HUDEP-2 (cell line): Measurements from ENCODE around the gene FAM186B.

ENCODE experiments used
- DNase-seq, 76 experiments: peaks; one replicate each; lab custom pipeline; 2025; ENCODE audit not compliant: unreplicated experiment in 76 of 76; lab: John Stamatoyannopoulos, UW

FAM186B gene

DNA sequence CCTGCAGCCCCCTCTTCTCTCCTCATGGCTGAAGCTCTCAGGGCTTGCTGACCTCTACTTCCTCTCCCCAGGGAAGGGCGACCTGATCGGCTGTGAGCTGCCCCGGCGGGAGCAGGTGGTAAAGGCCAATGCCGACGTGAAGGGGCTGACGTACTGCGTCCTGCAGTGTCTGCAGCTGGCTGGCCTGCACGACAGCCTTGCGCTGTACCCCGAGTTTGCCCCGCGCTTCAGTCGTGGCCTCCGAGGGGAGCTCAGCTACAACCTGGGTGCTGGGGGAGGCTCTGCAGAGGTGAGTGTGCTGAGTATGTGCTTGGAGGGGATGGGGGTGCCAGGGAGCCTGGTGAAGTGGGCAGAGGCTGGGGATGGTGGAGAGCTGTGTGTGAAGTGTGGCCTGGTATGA lies 51.2 kb downstream of the FAM186B start:
- DNase-seq, result no peak

GRCh38 chr12:49553512-49554088 lies 51.8 kb downstream of the FAM186B start:
- DNase-seq, result peak in 20 of 76 experiments; percentile 2 to 49 (median 32)

- no peak for DNase-seq
Measured at GRCh38 chr12:49552899-49553298, 52.5 kb downstream of the FAM186B start.

- no peak for DNase-seq
Measured at GRCh38 chr12:49552425-49552824, 53.0 kb downstream of the FAM186B start.

GRCh38 chr12:49552014-49552413 lies 53.4 kb downstream of the FAM186B start:
- no peak for DNase-seq

GRCh38 chr12:49550693-49551252 lies 54.7 kb downstream of the FAM186B start:
- no peak for DNase-seq

DNA sequence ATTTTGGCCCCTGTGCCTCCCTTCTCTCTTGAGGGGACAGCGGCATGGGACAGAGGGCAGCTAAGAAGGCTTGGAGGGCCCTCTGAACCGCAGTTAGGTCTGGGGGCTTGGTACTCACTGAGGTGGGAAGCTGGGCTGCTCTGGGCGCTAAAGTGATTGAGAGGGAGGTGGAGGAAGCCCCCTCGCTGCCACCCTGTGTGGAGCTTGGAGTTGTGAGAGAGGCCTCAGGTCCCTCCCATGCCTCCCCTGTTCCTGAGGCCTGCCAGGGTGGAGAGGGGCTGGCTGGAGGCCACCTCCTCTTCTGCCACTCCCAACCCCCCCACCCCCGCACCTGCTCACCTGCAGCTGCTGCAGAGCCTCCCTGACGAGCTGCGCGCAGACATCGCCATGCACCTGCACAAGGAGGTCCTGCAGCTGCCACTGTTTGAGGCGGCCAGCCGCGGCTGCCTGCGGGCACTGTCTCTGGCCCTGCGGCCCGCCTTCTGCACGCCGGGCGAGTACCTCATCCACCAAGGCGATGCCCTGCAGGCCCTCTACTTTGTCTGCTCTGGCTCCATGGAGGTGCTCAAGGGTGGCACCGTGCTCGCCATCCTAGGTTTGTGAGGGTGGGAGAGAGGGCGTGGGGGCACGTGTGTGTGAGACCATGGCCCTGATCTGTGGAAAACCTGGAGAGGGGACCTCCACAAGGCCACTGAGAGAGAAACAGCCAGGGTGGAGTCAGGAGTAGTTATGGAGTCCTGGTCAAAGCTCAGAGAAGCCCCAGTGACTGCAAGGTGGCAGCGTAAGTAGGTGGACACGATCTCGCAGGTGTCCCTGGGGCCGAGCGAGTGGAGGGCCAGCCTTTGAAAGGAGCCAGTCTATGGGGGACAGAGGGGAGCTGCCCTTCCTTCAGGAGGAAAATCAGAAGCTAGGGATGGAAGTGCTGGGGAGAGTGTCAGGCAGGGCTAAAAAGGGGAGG lies 55.4 kb downstream of the FAM186B start:
- no peak for DNase-seq

GRCh38 chr12:49548822-49549648 lies 56.4 kb downstream of the FAM186B start:
- DNase-seq, result no peak

DNA sequence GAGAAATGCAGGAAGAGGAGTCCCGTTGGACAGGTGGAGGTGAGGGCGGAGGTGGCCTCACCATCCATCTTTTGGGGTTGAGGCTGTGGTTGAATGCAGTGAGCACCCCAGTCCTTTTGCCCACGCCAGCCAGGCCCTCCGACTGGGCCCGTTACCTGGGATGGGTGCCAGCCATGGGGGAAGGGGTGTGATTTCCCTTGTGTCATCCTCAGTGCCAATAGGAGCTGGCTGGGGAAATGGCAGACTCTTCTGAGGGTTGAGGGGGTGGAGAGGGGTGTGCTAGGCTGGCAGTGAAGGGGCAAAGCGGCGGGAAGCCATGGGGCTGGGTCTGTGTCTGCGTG lies 57.0 kb downstream of the FAM186B start:
- no peak for DNase-seq

DNA sequence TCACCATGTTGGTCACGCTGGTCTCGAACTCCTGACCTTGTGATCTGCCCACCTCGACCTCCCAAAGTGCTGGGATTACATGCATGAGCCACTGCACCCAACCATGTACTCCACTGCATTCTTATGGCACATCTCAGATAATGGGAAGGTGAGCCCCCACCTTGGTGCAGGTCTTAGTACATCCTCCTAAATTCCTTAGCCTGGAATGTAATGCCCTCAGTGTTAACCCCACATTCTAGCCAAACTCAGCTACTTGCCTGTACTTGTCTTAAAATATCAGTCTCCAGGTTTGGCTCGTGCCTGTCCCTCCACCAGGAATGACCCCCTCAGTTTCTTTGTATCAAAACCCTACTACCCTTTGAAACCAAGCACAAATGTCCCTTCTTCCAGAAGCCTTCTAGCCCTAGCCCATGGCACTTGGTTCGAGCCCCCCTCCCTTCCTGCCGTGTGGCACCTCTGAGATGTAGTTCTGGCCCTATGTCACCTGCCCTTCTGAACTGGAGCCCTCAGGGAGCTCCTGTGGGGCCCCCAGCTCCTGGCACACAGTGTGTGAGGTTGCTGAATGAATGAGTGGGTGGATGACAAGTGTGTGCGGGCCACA lies 58.2 kb downstream of the FAM186B start:
- DNase-seq, result no peak

GRCh38 chr12:49546481-49546880 lies 59.0 kb downstream of the FAM186B start:
- DNase-seq, result no peak

DNA sequence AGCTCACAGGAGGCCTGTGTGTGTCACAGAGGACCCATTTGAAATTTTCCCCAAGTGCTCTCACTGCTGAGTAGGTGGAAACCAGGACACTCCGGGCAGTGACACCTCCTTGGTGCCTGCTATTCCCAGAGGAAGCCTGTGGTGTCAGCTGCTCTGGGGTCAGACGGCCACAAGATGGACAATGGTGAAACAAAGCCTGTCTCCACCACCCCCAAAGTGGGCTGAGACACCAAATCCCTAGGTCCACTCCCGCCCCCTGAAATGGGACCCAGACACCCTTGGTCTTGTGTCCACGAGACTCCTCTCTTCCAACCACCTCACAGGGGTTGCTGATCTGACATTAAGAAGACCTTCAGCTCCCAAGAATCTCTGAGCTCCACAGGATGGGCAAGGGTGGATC lies 59.6 kb downstream of the FAM186B start:
- DNase-seq, result no peak

- no peak for DNase-seq
Measured at GRCh38 chr12:49543914-49544815, 61.3 kb downstream of the FAM186B start.

DNA sequence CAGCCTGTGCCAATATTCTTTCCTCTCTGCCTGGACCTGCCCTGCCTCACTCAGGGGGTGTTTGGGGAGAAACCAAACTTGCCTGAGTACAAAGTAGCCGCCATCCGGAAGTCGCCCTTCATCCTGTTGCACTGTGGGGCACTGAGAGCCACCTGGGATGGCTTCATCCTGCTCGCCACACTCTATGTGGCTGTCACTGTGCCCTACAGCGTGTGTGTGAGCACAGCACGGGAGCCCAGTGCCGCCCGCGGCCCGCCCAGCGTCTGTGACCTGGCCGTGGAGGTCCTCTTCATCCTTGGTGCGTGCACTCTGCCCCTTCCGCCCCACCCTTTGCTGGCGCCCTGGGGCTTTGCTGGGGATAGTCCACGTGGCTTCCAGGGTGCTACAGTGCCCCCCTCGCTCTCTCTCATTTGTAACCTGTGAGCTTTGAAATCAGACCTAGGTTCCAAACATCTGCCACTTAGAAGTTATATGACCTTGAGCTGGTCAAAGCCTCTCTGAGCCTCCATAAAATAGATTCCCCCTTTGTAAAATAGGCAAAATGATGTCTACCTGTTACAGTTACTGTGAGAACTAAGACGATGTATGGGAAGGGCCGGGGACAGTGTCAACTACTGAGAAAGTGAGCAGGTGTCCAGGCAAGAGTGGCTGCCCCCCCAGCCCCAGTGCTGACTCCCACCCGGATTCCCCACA lies 62.1 kb downstream of the FAM186B start:
- DNase-seq, result no peak

- DNase-seq, result no peak
Measured at GRCh38 chr12:49542592-49543160, 62.8 kb downstream of the FAM186B start.

- no peak for DNase-seq
Measured at GRCh38 chr12:49541911-49542505, 63.4 kb downstream of the FAM186B start.

DNA sequence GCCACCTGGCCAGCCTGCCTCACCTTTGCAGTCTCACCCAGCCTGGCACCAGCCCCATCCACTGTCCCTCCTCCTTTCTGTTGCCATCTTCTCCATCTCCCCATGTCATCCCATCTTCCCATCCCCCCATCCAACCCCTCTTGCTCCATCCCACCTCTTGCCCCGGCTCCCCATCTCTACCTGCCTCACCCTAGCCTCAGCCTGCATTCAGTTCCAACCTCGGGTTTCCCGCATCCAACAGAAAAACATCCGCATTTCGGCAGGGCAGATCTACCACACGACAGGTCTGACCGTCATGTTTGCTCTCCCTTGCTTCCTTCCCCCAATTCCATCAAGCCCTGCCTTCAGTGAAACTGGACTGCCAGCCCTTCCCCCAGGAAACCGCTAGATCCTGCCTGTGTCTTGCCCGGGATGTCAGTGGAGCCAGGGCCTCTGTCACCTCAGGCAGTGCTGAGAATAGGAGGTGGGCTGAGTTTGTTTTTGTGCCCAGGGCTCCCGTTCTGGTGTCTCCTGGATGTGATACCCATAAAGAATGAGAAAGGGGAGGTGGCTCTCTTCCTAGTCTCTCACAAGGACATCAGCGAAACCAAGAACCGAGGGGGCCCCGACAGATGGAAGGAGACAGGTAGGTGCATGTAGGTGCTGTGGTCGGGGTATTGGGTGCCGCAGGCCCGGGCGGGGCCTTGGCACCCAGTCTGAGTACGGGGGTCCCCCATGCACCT lies 64.1 kb downstream of the FAM186B start:
- DNase-seq, result no peak
